CD14-positive monocyte (primary cell): ENCODE measurements around the gene CTU2. TPM values are rescaled to one million over a fixed set of nuclear protein-coding genes. Genes with fewer than 3 reads are reported as not detected.

Source experiments
- DNase-seq, 3 donors: peaks; one replicate each; pipeline ENCODE4 v3.0.0-alpha.2; 2011 to 2022
- H2AFZ ChIP-seq: 2 replicates; pipeline ENCODE4 v1.6.0; 2012; ENCODE audit warnings: mild to moderate bottlenecking, low read depth, low read length, inconsistent platforms; ENCODE audit not compliant: insufficient read depth, poor library complexity, severe bottlenecking
- H3K27ac ChIP-seq, 2 donors: 1 replicate in 1 of 2; 2 replicates in 1 of 2; pipeline ENCODE4 v1.5.1; 2012 to 2013; ENCODE audit warnings: low read length in 2 of 2, control low read depth in 1 of 2, inconsistent platforms in 1 of 2, low read depth in 1 of 2, mild to moderate bottlenecking in 1 of 2
- H3K27me3 ChIP-seq, 2 donors: one replicate each; pipeline versions ENCODE4 v1.6.0 to v1.6.1; 2011 to 2013; ENCODE audit warnings: low read length in 2 of 2; ENCODE audit not compliant: control insufficient read depth in 2 of 2, insufficient read depth in 2 of 2
- H3K36me3 ChIP-seq, 2 donors: replicated peaks in 1 of 2; 1 replicate in 1 of 2; 2 replicates in 1 of 2; pipeline versions ENCODE4 v1.5.1 to v1.6.1; 2012 to 2013; ENCODE audit warnings: low read length in 2 of 2, control low read depth in 1 of 2, inconsistent platforms in 1 of 2, mild to moderate bottlenecking in 1 of 2; ENCODE audit not compliant: insufficient read depth in 2 of 2, control insufficient read depth in 1 of 2
- H3K4me1 ChIP-seq, 2 donors: 1 replicate in 1 of 2; 2 replicates in 1 of 2; pipeline versions ENCODE4 v1.5.1 to v1.6.1; 2012 to 2013; ENCODE audit warnings: low read length in 2 of 2, control low read depth in 1 of 2, inconsistent platforms in 1 of 2, mild to moderate bottlenecking in 1 of 2, moderate library complexity in 1 of 2; ENCODE audit not compliant: insufficient read depth in 2 of 2, control insufficient read depth in 1 of 2
- H3K4me2 ChIP-seq: replicated peaks from 2 replicates; pipeline ENCODE3; 2012; ENCODE audit warnings: low read length, moderate library complexity, mild to moderate bottlenecking; ENCODE audit not compliant: poor library complexity, severe bottlenecking; ENCODE audit errors: extremely low read depth
- H3K4me3 ChIP-seq, 3 experiments: fragments of 200-600 bp in 1 of 3; sonication (generic) in 1 of 3; replicated peaks in 1 of 3; 1 replicate in 2 of 3; 2 replicates in 1 of 3; pipeline ENCODE4 v1.5.1; 2011 to 2013; ENCODE audit warnings: low read length in 3 of 3, mild to moderate bottlenecking in 3 of 3, control low read depth in 2 of 3, low read depth in 2 of 3, inconsistent platforms in 1 of 3, moderate library complexity in 1 of 3
- H3K79me2 ChIP-seq: 2 replicates; pipeline ENCODE4 v1.6.0; 2012; ENCODE audit warnings: mild to moderate bottlenecking, control low read depth, inconsistent platforms, low read length, moderate library complexity; ENCODE audit not compliant: insufficient read depth
- H3K9ac ChIP-seq: 2 replicates; pipeline ENCODE4 v1.6.0; 2017; ENCODE audit warnings: low read length, mild to moderate bottlenecking; ENCODE audit not compliant: insufficient read depth, poor library complexity, severe bottlenecking
- H3K9me3 ChIP-seq, 2 donors: replicated peaks in 1 of 2; 1 replicate in 1 of 2; 2 replicates in 1 of 2; pipeline versions ENCODE4 v1.5.1 to v1.6.1; 2012 to 2013; ENCODE audit warnings: low read length in 2 of 2, control low read depth in 1 of 2; ENCODE audit not compliant: control insufficient read depth in 1 of 2, insufficient read depth in 1 of 2
- H4K20me1 ChIP-seq: 2 replicates; pipeline ENCODE4 v1.6.0; 2012; ENCODE audit warnings: mild to moderate bottlenecking, low read length, control low read depth, moderate library complexity; ENCODE audit not compliant: insufficient read depth
- H3K27ac Mint-ChIP-seq, 7 donors: one replicate each; pipeline ENCODE4 v1.8.0; 2020; ENCODE audit warnings: mild to moderate bottlenecking in 7 of 7, mixed read lengths in 7 of 7, moderate library complexity in 6 of 7, inconsistent platforms in 2 of 7
- H3K27me3 Mint-ChIP-seq, 3 donors: one replicate each; pipeline ENCODE4 v1.8.0; 2021 to 2022; ENCODE audit warnings: low read depth in 3 of 3, mild to moderate bottlenecking in 3 of 3, mixed read lengths in 3 of 3, moderate library complexity in 3 of 3, inconsistent platforms in 1 of 3
- H3K36me3 Mint-ChIP-seq, 2 donors: one replicate each; pipeline ENCODE4 v1.8.0; 2020; ENCODE audit warnings: mixed read lengths in 2 of 2, inconsistent platforms in 1 of 2, mild to moderate bottlenecking in 1 of 2
- H3K4me1 Mint-ChIP-seq: one replicate; pipeline ENCODE4 v1.8.0; 2020; ENCODE audit warnings: mild to moderate bottlenecking, mixed read lengths
- H3K4me3 Mint-ChIP-seq, 2 donors: one replicate each; pipeline ENCODE4 v1.8.0; 2020; ENCODE audit warnings: mild to moderate bottlenecking in 2 of 2, mixed read lengths in 2 of 2, moderate library complexity in 1 of 2
- H3K9me3 Mint-ChIP-seq, 7 donors: one replicate each; pipeline ENCODE4 v1.8.0; 2020 to 2022; ENCODE audit warnings: mixed read lengths in 7 of 7, mild to moderate bottlenecking in 6 of 7, moderate library complexity in 6 of 7, inconsistent platforms in 2 of 7
- WGBS: methylation state at CpG from one replicate; pipeline ENCODE4 v1.1.5; 2013; ENCODE audit warnings: missing lambda C conversion rate; ENCODE audit not compliant: insufficient coverage; 5-methylcytosine and 5-hydroxymethylcytosine counted together
- intact Hi-C, 2 donors: fragments of 100-400 bp; cut with micrococcal nuclease; formaldehyde crosslinking; loops; one replicate each; pipeline versions ENCODE4 v1.15.0 to v1.15.1; 2023
- polyA plus RNA-seq, 3 donors: library from polyadenylated mRNA; depleted of rRNA in 1 of 3; unstranded in 2 of 3; stranded (reverse) in 1 of 3; fragments of 300-500 nt in 2 of 3; fragments of >200 nt in 1 of 3; fragmentation: Illumina TruSeq in 2 of 3; gene quantifications; 1 replicate in 2 of 3; 2 replicates in 1 of 3; pipeline ENCODE4 v1.2.3, GENCODE V29; 2012 to 2021
- TF ChIP-seq, protein P1 (sequence below): fragments of 200-600 bp; IDR thresholded peaks from one replicate; pipeline ENCODE4 v1.8.0; 2022; ENCODE audit warnings: antibody characterized with exemption, mild to moderate bottlenecking

The CTU2 gene
- polyA plus RNA-seq, 3 donors, result 5.9 to 10.3 (median 7.5) TPM

DNA sequence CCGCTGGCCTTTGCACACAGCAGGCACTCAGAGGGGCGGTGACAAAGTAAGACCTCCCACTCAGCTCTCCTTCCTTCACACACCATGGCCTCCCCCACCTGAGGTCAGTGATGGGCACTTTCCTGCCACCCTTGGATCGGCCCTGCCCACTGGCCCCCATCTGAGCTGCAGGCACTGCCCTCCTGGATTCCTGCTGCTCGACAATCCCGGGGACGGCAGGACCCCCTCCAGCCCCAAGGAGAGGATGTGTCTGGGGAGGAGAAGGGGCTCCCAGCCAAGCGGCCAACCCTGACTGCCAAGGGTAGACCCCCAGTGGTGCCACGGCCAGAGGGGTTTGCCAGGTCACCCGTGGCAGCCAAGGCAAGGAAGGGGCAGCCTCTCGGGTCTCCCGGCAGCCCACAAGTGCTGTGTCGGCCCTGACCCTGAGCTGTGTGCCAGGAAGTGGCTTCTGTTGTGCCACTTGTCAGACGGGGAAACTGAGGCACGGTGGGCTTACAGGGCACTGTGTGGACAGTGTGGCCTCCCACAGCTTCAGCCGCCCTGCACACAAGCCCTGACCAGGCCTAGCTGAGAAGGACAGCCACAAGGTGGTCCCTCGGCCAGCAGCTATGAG, 56.1 kb downstream of the CTU2 start:
- H3K79me2 ChIP-seq, result peaks cover 100% of the 10 kb centered on the region
- WGBS, result 87% methylated on average over 16 of the region's 16 CpGs
- peaks cover 31% of the 10 kb centered on the region for H3K4me1 Mint-ChIP-seq
- peaks cover 23 to 46% of the 10 kb centered on the region in 2 donors for H3K36me3 ChIP-seq
- H4K20me1 ChIP-seq, result peaks cover 100% of the 10 kb centered on the region
- peak overlapping the region in 1 of 2 donors; percentile 38 for H3K27ac ChIP-seq
- TF ChIP-seq, protein P1, sequence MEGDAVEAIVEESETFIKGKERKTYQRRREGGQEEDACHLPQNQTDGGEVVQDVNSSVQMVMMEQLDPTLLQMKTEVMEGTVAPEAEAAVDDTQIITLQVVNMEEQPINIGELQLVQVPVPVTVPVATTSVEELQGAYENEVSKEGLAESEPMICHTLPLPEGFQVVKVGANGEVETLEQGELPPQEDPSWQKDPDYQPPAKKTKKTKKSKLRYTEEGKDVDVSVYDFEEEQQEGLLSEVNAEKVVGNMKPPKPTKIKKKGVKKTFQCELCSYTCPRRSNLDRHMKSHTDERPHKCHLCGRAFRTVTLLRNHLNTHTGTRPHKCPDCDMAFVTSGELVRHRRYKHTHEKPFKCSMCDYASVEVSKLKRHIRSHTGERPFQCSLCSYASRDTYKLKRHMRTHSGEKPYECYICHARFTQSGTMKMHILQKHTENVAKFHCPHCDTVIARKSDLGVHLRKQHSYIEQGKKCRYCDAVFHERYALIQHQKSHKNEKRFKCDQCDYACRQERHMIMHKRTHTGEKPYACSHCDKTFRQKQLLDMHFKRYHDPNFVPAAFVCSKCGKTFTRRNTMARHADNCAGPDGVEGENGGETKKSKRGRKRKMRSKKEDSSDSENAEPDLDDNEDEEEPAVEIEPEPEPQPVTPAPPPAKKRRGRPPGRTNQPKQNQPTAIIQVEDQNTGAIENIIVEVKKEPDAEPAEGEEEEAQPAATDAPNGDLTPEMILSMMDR, result no peak
- no peak overlapping the region for H2AFZ ChIP-seq
- peaks cover 0 to 17% of the 10 kb centered on the region in 2 donors for H3K4me1 ChIP-seq
- no peak for DNase-seq
- H3K27ac Mint-ChIP-seq, result peak overlapping the region in 1 of 7 donors; percentile 32
- intact Hi-C loops, result no loop called here
- H3K36me3 Mint-ChIP-seq, result peaks cover 20 to 38% of the 10 kb centered on the region in 2 donors
- no peak overlapping the region for H3K4me2 ChIP-seq
- H3K4me3 Mint-ChIP-seq, result no peak overlapping the region
- no peak overlapping the region for H3K4me3 ChIP-seq
- no peaks in the 10 kb centered on the region for H3K27me3 ChIP-seq
- no peak overlapping the region for H3K9ac ChIP-seq
- H3K9me3 Mint-ChIP-seq, result peaks cover 0 to 1% (median 0%) of the 10 kb centered on the region in 7 donors
- no peaks in the 10 kb centered on the region for H3K9me3 ChIP-seq
- H3K27me3 Mint-ChIP-seq, result peaks cover 0 to 1% (median 0%) of the 10 kb centered on the region in 3 donors

DNA sequence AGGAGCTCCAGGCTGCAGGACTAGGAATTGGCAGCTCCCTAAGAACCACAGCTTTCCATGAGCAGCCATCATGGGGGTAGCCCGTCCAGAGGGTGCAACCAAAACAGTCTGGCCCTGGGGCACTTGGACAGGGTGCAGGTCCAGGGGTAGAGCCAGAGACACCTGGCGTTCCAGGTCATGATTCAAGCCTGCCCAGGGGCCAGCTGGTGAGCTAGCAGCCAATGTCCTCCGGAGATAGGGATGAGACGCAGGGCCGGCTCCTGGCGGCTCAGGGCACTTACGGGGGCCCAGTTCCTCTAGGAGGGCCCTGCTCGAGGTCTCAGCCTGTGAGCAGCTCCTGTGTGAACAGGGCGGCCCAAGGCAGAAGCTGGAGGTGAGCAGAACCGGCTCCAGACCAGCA, 56.6 kb downstream of the CTU2 start:
- peaks cover 100% of the 10 kb centered on the region for H4K20me1 ChIP-seq
- Mint-ChIP-seq H3K27ac (no peak overlapping the region), H3K4me1 (peaks cover 34% of the 10 kb centered on the region), H3K27me3 (peaks cover 0 to 1% (median 0%) of the 10 kb centered on the region in 3 donors), H3K4me3 (no peak overlapping the region), H3K9me3 (peaks cover 0 to 1% (median 0%) of the 10 kb centered on the region in 7 donors), H3K36me3 (peaks cover 20 to 39% of the 10 kb centered on the region in 2 donors)
- no peaks in the 10 kb centered on the region for H3K27me3 ChIP-seq
- H3K9me3 ChIP-seq, result no peaks in the 10 kb centered on the region
- 95% methylated on average over 10 of the region's 10 CpGs for WGBS
- H3K4me2 ChIP-seq, result no peak overlapping the region
- H3K4me3 ChIP-seq, result no peak overlapping the region
- no peak overlapping the region for H3K9ac ChIP-seq
- peaks cover 0 to 21% of the 10 kb centered on the region in 2 donors for H3K4me1 ChIP-seq
- H3K27ac ChIP-seq, result peak overlapping the region in 1 of 2 donors; percentile 38
- peaks cover 20 to 46% of the 10 kb centered on the region in 2 donors for H3K36me3 ChIP-seq
- intact Hi-C loops, result no loop called here
- peaks cover 100% of the 10 kb centered on the region for H3K79me2 ChIP-seq
- DNase-seq, result no peak
- TF ChIP-seq, protein P1, result no peak
- H2AFZ ChIP-seq, result no peak overlapping the region
